HPDE6-E6E7 (cell line): ENCODE data around the gene MTO1.
"Not testable (repeated sequence)": the region's sequence is repeated elsewhere in the genome, so short reads cannot be mapped to it uniquely, and the experiment has no call there.

Experiments
- DNase-seq: peaks from one replicate; pipeline ENCODE4 v3.0.0; 2011; ENCODE audit warnings: missing footprints; ENCODE audit errors: extremely low spot score

MTO1 gene

DNA sequence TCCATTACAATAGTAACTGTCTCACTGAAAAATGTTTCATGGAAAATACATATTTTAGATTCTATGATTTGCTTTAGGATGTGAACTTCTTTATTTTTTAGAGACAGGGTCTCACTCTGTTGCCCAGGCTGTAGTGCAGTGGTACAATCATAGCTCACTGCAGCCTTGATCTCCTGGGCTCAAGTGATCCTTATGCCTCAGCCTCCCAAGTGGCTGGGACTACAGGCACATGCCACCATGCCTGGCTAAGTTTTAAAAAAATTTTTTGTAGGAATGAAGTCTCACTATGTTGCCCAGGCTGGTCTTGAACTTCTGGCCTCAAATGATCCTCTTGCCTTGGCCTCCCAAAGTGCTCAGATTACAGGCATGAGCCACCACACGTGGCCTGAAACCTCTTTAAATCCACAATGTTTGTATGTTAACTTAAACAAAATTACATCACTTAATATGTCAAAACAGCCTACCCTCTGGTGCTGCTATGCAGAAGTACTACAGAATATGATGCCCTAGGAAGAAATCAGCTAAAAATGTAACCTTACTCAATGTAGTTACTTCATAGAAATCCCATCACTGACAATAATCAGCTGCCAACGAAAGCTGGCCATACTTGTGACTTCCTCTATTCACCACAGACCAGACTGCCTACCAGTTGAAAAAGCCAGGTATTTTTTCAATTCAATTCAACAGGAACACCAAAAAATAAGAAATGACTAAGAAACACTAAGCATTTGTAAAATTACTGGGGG lies 41.7 kb downstream of the MTO1 start:
- DNase-seq, result no peak

GRCh38 chr6:73504160-73504559 lies 42.6 kb downstream of the MTO1 start:
- no peak for DNase-seq

DNA sequence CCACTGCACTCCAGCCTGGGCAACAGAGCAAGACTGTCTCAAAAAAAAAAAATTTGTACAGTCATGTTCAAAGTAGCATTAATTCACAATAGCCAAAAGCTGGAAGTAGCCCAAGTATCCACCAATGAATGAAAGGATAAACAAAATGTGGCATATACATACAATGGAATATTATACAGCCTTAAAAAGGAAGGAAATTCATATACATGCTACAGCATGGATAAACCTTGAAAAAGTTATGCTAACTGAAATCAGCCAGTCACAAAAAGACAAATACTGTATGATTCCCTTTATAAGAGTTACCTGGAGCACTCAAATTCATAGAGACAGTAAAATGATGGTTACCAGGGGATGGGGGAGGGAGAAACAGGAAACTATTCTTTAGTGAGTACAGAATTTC lies 43.6 kb downstream of the MTO1 start:
- no peak for DNase-seq

DNA sequence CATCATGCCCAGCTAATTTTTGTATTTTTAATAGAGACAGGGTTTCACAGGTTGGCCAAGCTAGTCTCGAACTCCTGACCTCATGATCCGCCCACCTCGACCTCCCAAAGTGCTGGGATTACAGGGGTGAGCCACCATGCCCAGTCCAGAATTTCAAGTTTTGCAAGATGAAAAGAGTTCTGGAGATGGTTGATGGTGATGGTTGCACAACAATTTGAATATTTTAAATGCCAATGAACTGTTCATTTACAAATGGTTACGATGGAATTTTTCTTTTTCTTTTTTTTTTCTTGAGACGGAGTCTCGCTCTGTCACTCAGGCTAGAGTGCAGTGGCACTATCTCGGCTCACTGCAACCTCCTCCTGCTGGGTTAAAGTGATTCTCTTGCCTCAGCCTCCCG lies 44.2 kb downstream of the MTO1 start:
- not testable (repeated sequence) for DNase-seq

DNA sequence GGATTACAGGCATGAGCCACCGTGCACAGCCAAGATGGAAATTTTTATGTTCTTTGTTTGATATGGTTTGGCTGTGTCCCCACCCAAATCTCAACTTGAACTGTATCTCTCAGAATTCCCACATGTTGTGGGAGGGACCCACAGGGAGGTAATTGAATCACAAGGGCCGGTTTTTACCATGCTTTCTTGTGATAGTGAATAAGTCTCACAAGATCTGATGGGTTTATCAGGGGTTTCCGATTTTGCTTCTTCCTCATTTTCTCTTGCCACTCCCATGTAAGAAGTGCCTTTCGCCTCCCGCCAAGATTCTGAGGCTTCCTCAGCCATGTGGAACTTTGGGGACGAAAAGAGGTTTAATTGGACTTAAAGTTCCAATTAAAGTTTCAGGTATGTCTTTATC lies 44.7 kb downstream of the MTO1 start:
- DNase-seq, result no peak

- DNase-seq, result no peak
Measured at GRCh38 chr6:73508776-73509175, 47.2 kb downstream of the MTO1 start.

- DNase-seq, result no peak
Measured at GRCh38 chr6:73509851-73510250, 48.3 kb downstream of the MTO1 start.

- no peak for DNase-seq
Measured at GRCh38 chr6:73511796-73512195, 50.3 kb downstream of the MTO1 start.

DNA sequence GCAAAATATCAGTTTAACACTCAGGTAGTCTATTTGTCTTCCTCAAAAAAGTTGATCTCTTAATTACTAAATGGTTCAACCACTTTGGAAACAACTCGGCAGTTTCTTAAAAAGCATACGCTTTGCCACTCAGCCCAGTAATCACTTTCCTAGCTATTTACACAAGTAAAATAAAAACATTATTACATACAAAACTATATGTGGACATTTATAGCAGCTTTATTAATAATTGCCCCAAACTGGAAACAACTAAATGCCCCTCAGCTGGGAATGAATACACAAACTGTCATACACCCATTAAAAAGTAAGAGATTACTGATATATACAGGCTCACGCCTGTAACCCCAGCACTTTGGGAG lies 51.9 kb downstream of the MTO1 start:
- no peak for DNase-seq

- no peak for DNase-seq
Measured at GRCh38 chr6:73514746-73515110, 53.2 kb downstream of the MTO1 start.

- DNase-seq, result no peak
Measured at GRCh38 chr6:73515204-73515655, 53.7 kb downstream of the MTO1 start.

- DNase-seq, result no peak
Measured at GRCh38 chr6:73516514-73517489, 55.3 kb downstream of the MTO1 start.

DNA sequence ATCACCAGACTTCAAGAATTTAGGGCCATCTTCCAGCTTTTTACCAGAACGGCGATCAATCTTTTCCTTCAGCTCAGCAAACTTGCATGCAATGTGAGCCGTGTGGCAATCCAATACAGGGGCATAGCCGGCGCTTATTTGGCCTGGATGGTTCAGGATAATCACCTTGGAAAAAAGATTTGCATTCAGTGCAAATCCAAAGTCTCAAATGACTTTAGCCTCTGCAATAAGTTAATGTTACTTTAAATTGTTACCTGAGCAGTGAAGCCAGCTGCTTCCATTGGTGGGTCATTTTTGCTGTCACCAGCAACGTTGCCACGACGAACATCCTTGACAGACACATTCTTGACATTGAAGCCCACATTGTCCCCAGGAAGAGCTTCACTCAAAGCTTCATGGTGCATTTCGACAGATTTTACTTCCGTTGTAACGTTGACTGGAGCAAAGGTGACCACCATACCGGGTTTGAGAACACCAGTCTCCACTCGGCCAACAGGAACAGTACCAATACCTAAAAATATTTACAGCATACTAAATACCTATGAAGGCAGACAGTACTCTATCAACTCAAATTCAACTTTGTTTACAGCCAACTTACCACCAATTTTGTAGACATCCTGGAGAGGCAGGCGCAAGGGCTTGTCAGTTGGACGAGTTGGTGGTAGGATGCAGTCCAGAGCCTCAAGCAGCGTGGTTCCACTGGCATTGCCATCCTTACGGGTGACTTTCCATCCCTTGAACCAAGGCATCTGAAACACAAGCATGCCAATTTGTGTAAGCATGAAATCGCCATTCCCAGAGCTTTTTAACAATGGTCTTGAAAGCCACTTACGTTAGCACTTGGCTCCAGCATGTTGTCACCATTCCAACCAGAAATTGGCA lies 56.8 kb downstream of the MTO1 start:
- DNase-seq, result not testable (repeated sequence)

GRCh38 chr6:73518982-73519881 lies 57.7 kb downstream of the MTO1 start:
- DNase-seq, result not testable (repeated sequence)

- DNase-seq, result no peak
Measured at GRCh38 chr6:73519926-73520687, 58.6 kb downstream of the MTO1 start.

- peak; percentile 87 for DNase-seq
Measured at GRCh38 chr6:73520688-73521350, 59.3 kb downstream of the MTO1 start, which contains the start of gene EEF1A1. TSS of gene EEF1A1 (minus strand) at chr6:73521032. CDS start at chr6:73520026, 1,006 bp downstream.

DNA sequence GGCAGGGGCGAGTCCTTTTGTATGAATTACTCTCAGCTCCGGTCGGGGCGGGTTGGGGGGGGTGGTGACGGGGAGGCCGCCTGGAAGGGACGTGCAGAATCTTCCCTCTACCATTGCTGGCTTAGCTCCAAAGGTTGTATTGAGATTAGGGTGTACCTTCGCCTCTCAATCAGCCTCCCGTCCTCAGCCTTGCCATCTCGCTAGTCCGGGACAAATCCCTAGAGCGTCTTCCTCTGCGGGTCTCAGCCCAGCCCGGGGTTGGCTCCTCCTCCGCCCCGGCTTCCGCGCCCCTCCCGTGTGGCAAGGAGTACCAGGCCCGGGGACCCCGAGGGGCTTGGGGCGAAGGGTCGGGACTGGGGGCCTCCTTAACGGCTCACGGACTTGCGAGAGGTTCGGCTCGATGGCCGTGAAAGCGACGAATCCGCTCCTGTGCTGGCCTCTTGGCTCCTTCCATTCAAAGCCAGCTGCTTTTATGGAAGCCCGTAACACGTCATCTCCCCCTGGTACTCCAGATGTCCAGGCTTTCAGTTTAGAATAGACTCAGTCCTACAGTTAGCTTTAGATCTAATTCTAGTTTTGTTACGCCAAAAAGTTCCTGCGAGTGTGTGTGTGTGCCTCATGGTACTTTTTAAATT lies 59.9 kb downstream of the MTO1 start:
- DNase-seq, result peak; percentile 60

- no peak for DNase-seq
Measured at GRCh38 chr6:73523434-73524123, 62.0 kb downstream of the MTO1 start.
